GM18861 (cell line): ENCODE data around the gene MTCL1.

Source experiments
- ATAC-seq: cut with Tn5 transposase; IDR thresholded peaks from one replicate; pipeline ENCODE4 v1.9.1; 2021; ENCODE audit not compliant: unreplicated experiment

The MTCL1 gene

DNA sequence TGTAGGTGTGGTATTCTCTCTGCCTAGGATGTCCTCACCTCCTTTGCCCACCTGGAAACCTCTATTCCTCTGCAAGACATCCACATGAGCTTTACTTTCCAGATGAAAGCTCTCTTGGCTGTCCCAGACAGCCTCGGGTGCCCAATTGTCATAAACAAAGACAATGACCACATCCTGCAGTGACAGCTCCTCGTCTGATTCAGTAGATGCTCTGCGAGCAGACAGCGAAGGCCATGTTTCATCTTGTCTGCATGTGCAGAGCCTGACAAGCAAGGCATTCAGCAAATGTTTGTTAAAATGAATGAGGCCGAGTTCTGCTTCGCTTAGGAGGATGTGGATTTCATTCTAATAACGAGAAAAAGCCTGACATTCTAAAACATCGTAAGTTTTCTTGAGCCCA is 150.9 kb downstream of the MTCL1 start:
- no peak for ATAC-seq

- no peak for ATAC-seq
Observed at GRCh38 chr18:8856769-8857393, 151.5 kb downstream of the MTCL1 start.

DNA sequence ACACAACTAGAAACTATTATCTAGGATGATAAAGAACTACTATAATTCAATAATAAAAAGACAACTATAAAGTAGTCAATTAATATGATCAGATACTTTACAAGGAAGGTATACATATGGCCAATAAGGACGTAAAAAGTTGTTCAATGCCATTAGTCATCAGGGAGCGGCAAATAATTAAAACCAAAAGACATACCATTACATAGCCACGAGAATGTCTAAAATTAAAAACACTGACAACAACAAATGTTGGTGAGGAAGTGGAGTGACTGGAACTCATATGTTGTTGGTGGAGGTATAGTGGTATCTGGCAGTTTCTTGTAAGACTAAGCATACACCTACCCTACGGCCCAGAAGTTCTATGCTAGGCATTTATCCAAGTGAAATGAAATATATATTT is 152.4 kb downstream of the MTCL1 start:
- no peak for ATAC-seq

DNA sequence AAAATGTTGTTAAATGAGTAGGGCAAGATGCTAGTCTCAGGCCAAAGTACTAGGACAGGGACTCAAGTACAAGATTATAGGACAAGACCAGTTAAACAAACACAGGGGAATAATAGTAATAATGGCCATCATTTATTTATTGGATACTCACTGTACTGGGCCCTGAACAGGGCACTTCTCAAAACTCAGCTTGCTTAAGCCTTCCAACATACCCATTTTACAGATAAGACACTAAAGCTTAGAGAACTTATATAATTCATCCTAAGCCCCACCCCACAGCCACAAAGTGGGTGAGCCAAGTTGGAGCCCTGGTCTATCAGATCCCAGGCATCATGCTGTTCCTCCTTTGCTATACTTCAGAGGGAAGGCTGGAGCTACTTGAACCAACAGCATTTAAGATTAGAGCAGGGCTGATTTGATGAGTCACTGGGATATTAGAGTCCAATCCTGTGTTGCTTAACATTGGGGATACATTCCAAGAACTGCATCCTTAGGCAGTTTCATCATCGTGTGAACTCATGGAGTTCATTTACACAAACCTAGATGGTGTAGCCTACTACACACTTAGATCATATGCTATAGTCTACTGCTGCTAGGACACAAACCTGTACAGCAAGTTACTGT is 153.6 kb downstream of the MTCL1 start:
- no peak for ATAC-seq

DNA sequence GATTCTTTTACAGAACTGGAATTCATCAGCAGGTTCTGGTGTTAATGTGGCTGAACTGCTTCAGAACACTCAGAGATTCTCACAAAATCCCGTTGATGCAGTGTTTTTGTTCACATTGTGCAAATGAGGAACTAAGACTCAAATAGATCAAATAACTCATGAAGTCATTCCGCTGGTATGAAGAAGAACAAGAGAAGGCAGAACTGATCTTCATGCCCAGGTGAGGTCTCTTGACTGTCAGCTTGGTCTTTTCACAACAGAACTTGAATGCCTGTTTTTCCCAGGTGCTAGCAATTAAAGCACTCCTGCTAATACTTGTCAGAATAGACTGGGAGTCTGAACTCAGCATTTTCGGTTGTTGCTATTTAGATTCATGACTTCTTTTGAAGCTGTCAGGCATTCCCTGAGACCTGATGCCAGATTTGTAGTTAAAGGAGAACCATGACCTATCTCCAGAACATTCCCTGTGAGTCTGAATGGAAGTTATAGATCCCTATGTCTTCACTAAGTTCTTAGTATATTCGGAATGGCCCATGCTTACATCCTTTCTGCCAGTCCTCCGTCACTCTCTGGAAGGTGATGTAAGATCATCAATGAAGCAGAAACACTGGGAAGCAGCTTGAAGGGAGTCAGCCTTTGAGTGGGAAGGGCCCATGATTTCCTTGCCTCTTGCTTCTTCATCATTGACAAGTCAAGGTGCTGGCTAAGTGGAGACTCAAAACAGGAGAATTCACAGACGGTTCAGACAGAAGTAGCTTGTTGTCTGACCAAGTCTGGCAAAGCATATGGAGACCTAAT is 155.7 kb downstream of the MTCL1 start:
- no peak for ATAC-seq

DNA sequence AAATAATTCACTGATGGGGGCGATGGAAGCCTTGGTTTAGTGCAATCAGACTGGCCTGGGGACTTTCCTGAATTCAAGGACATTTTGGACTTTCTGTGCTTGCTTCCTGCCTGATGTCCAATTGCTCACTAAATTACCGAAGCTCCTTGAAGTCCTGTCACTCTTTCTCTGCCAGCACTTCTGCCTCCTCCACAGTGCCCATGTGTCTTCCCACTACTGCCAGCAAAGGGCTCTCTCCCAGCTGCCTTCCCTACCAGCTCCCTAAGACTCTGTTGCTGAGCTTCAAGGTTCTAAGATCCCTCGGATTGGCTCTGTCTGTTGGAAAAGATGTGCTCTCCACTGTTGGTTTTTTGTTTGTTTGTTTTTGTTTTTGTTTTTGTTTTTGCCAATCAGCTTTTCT is 158.1 kb downstream of the MTCL1 start:
- no peak for ATAC-seq

- ATAC-seq: no peak
Observed at GRCh38 chr18:8865934-8866333, 160.6 kb downstream of the MTCL1 start.

DNA sequence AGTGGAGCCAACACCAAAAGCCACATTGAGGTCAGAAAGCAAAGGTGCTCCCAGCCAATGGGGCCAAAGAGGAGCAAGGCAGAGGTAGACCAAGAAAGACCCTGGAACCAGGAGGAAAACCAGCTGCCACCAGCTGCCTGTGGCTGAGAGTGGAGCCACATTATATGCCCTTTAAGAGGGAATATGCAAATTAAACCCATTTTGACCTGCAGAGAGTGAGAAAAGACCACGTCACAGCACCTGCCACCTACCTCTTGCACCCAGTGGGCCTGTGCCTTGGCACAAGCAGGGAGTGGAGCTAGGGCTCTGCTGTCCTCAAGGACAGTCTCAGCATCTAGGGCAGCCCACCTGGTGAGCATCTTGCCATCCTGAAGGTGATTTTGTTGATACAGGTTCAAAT is 161.3 kb downstream of the MTCL1 start:
- ATAC-seq: no peak

GRCh38 chr18:8868276-8868675 is 162.9 kb downstream of the MTCL1 start:
- no peak for ATAC-seq

GRCh38 chr18:8868779-8869415 is 163.5 kb downstream of the MTCL1 start:
- no peak for ATAC-seq

DNA sequence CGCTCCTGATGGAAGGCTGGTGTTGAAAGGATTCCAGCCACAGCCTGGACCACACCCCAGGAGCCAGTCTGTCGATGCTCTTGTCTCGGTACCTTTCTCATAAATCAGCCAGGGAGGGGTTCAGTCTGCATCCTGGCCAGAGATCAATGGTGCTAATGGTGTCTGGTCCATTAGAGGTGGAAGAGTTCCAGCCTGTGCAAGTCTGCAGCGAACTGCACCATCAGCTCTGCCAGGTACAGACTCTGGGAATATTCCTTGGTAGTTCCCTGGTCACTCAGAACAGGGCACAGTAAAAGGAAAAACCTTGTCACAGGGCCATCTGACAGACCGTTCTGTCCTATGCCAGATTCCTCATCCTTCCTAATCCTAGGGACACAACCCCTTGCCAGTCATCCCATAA is 164.3 kb downstream of the MTCL1 start:
- ATAC-seq: no peak

GRCh38 chr18:8870528-8870927 is 165.2 kb downstream of the MTCL1 start:
- ATAC-seq: no peak

GRCh38 chr18:8871489-8871888 is 166.1 kb downstream of the MTCL1 start:
- no peak for ATAC-seq

DNA sequence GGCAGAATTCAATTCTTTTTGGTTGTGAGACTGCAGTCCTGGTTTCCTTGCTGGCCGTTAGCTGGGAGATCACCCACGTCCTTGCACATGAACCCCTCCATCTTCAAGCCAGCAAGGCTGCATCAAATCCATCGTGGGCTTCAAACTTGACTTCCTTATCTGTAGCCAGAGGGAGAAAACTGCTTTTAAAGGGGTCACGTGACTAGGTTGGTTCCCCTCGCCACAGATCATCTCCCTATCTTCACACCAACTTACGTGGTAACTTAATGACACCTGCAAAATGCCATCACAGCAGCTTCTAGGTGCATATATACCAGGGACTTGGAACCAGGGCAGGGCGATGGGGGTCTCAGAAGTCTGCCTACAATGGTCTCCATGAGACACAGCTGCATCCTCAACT is 169.5 kb downstream of the MTCL1 start:
- no peak for ATAC-seq

- no peak for ATAC-seq
Observed at GRCh38 chr18:8876887-8877286, 171.5 kb downstream of the MTCL1 start.

GRCh38 chr18:8881103-8881502 is 175.7 kb downstream of the MTCL1 start:
- no peak for ATAC-seq
